GM13977 (cell line): ENCODE measurements around the gene ZSWIM7.

Experiments used
- DNase-seq: peaks from one replicate; pipeline ENCODE4 v3.0.0; 2012; ENCODE audit warnings: low spot score
- CTCF ChIP-seq: IDR thresholded peaks from 2 replicates; pipeline ENCODE4 v1.5.1; 2012; ENCODE audit warnings: mild to moderate bottlenecking, control low read depth; ENCODE audit not compliant: insufficient read depth; ENCODE audit errors: extremely low read depth, missing control alignments
- in situ Hi-C: fragments of 300-500 bp; cut with MboI; formaldehyde crosslinking; loops from one replicate; pipeline ENCODE4 v1.12.0; 2022; ENCODE audit warnings: low sequenced_read_pairs, low pct_unique_long_range_greater_than_20kb, mixed read lengths, inconsistent platforms; ENCODE audit not compliant: unreplicated experiment

ZSWIM7 gene

GRCh38 chr17:15971882-15972281 lies 27.6 kb downstream of the ZSWIM7 start:
- in situ Hi-C loops = no loop called here
- DNase-seq = no peak
- no peak for TF ChIP-seq CTCF

- in situ Hi-C loops = no loop called here
- no peak for TF ChIP-seq CTCF
- no peak for DNase-seq
These were observed 28.3 kb downstream of the ZSWIM7 start for GRCh38 chr17:15971098-15971678.

GRCh38 chr17:15970500-15970899 lies 29.0 kb downstream of the ZSWIM7 start:
- TF ChIP-seq CTCF = no peak
- in situ Hi-C loops = no loop called here
- no peak for DNase-seq

- no peak for DNase-seq
- in situ Hi-C loops = no loop called here
- TF ChIP-seq CTCF = no peak
These were observed 30.0 kb downstream of the ZSWIM7 start for GRCh38 chr17:15969463-15969862.

- in situ Hi-C loops = no loop called here
- no peak for DNase-seq
These were observed 31.7 kb downstream of the ZSWIM7 start for GRCh38 chr17:15967706-15968399.

GRCh38 chr17:15966879-15967248 lies 32.6 kb downstream of the ZSWIM7 start:
- in situ Hi-C loops = no loop called here
- no peak for DNase-seq
- no peak for TF ChIP-seq CTCF

More at GRCh38 chr17:15967706-15968399, 31.7 kb downstream of the ZSWIM7 start:
- no peak for TF ChIP-seq CTCF
